Lung (tissue), 12 donors: ENCODE measurements around the gene USP48. TPM values are rescaled to one million over a fixed set of nuclear protein-coding genes. Genes with fewer than 3 reads are reported as not detected.

ENCODE experiments used
- ATAC-seq: fragments of 200-7000 bp; cut with Tn5 transposase; one replicate; pipeline ENCODE4 v1.9.1; 2020; ENCODE audit warnings: moderate number of reproducible peaks; ENCODE audit not compliant: insufficient read depth, low FRiP score
- DNase-seq, 3 donors: peaks; one replicate each; pipeline ENCODE4 v3.0.0-alpha.2; 2013 to 2017
- H3K27ac ChIP-seq, 2 donors: one replicate each; pipeline ENCODE4 v1.5.1; 2013; ENCODE audit warnings: mild to moderate bottlenecking in 2 of 2, moderate library complexity in 2 of 2, control low read depth in 1 of 2, inconsistent platforms in 1 of 2, low read depth in 1 of 2, low read length in 1 of 2
- H3K27me3 ChIP-seq, 3 donors: one replicate each; pipeline ENCODE4 v1.5.1; 2013; ENCODE audit warnings: low read length in 2 of 3; ENCODE audit not compliant: control insufficient read depth in 3 of 3, insufficient read depth in 3 of 3
- H3K36me3 ChIP-seq, 4 donors: one replicate each; pipeline ENCODE4 v1.5.1; 2013; ENCODE audit warnings: low read length in 4 of 4, mild to moderate bottlenecking in 1 of 4, moderate library complexity in 1 of 4; ENCODE audit not compliant: control insufficient read depth in 4 of 4, insufficient read depth in 4 of 4
- H3K4me1 ChIP-seq, 5 donors: one replicate each; pipeline ENCODE4 v1.5.1; 2013; ENCODE audit warnings: low read length in 5 of 5, mild to moderate bottlenecking in 2 of 5, moderate library complexity in 1 of 5; ENCODE audit not compliant: control insufficient read depth in 5 of 5, insufficient read depth in 5 of 5
- H3K4me3 ChIP-seq: one replicate; pipeline ENCODE4 v1.5.1; 2013; ENCODE audit warnings: mild to moderate bottlenecking, control low read depth, moderate library complexity
- H3K9ac ChIP-seq, 2 donors: one replicate each; pipeline ENCODE4 v1.5.1; 2013; ENCODE audit warnings: low read length in 2 of 2, control low read depth in 1 of 2; ENCODE audit not compliant: insufficient read depth in 1 of 2
- H3K9me3 ChIP-seq, 4 donors: one replicate each; pipeline ENCODE4 v1.5.1; 2013; ENCODE audit warnings: low read length in 3 of 4, mild to moderate bottlenecking in 1 of 4, moderate library complexity in 1 of 4; ENCODE audit not compliant: control insufficient read depth in 4 of 4, insufficient read depth in 3 of 4
- WGBS, 2 donors: extraction: QIAGEN DNeasy Blood & Tissue Kit; methylation state at CpG; one replicate each; pipeline ENCODE4 v1.1.7; 2013; 5-methylcytosine and 5-hydroxymethylcytosine counted together
- polyA plus RNA-seq, 2 donors: library from polyadenylated mRNA; stranded (reverse); fragments of 200-250 nt; gene quantifications; one replicate each; pipeline ENCODE4 v1.2.1, GENCODE V29; 2013
- total RNA-seq, 2 donors: library from RNA; depleted of rRNA in 1 of 2; stranded (reverse); fragments of >200 nt in 1 of 2; gene quantifications; one replicate each; pipeline ENCODE4 v1.2.1, GENCODE V29; 2014 to 2021
- TF ChIP-seq, protein P1 (sequence below): IDR thresholded peaks from 2 replicates; pipeline ENCODE4 v1.5.1; 2012; ENCODE audit warnings: mild to moderate bottlenecking; ENCODE audit errors: control extremely low read depth, extremely low read depth
- donor health status: control.
- donor health status: control.
- donor health status: Bipolar disorder and iron deficiency.
- donor health status: healthy.
- donor health status: DM: yes; HTN: yes; CAD: no.

USP48 gene
- total and polyA plus RNA-seq, 4 donors: 15.6 to 107 (median 33.5) TPM

DNA sequence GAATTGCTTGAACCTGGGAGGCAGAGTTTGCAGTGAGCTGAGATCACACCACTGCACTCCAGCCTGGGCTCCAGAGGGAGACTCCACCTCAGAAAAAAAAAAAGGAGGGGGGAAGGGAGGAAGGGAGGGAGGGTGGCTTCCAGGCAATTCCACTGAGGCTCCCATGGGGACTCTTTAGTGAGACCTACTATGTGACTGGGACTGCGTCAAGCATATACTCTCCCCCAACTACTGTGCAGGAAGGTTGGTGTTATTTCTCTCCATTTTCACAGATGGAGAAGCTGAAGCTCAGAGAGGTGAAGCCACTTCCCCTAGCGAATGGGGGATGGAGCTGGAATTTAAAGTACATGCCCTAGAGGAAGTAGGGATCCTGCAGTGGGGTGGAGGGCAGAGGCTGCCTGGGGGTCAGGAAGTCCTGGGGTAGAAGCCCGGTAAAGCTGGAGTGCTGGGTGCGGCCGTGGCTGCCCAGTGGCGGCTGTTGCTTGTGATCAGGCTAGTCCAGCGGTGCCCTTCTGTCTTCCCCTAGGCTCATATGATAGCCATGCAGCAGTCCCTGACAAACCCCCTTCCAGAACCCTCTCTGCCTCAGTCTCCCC is 154.1 kb downstream of the USP48 start:
- Histone ChIP-seq H3K27me3 (no peaks in the 10 kb centered on the region), H3K36me3 (no peaks in the 10 kb centered on the region), H3K9ac (no peak overlapping the region), H3K9me3 (no peaks in the 10 kb centered on the region), H3K4me3 (no peak overlapping the region), H3K27ac (no peak overlapping the region), H3K4me1 (peaks cover 0 to 19% (median 9%) of the 10 kb centered on the region in 5 donors)
- ATAC-seq: no peak
- 15 to 38% methylated on average over 7 of the region's 7 CpGs for WGBS, 2 donors
- DNase-seq: no peak
- TF ChIP-seq, protein P1, sequence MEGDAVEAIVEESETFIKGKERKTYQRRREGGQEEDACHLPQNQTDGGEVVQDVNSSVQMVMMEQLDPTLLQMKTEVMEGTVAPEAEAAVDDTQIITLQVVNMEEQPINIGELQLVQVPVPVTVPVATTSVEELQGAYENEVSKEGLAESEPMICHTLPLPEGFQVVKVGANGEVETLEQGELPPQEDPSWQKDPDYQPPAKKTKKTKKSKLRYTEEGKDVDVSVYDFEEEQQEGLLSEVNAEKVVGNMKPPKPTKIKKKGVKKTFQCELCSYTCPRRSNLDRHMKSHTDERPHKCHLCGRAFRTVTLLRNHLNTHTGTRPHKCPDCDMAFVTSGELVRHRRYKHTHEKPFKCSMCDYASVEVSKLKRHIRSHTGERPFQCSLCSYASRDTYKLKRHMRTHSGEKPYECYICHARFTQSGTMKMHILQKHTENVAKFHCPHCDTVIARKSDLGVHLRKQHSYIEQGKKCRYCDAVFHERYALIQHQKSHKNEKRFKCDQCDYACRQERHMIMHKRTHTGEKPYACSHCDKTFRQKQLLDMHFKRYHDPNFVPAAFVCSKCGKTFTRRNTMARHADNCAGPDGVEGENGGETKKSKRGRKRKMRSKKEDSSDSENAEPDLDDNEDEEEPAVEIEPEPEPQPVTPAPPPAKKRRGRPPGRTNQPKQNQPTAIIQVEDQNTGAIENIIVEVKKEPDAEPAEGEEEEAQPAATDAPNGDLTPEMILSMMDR: no peak

Other genes with a start within 250 kb of the USP48 start
- 10 to 100 TPM; 14.6 to 41.4 TPM for gene RAP1GAP, start 113.8 kb downstream of the USP48 start, total RNA-seq
- gene RAP1GAP, start 113.8 kb downstream of the USP48 start, polyA plus RNA-seq: 10 to 100 TPM in 1 of 2 donors, 1 to 10 TPM in 1; 5.6 to 64.7 TPM
- under 1 TPM; 0.20 to 0.43 TPM for gene LDLRAD2, start 29.1 kb upstream of the USP48 start, total RNA-seq
- gene LDLRAD2, start 29.1 kb upstream of the USP48 start, polyA plus RNA-seq: 1 to 10 TPM in 1 of 2 donors, under 1 TPM in 1; 0.65 to 2.8 TPM
- gene HSPG2, start 154.2 kb upstream of the USP48 start, total RNA-seq: 100 to 1,000 TPM; 180 to 335 TPM
- 100 to 1,000 TPM in 1 of 2 donors, 10 to 100 TPM in 1; 58.0 to 100 TPM for gene HSPG2, start 154.2 kb upstream of the USP48 start, polyA plus RNA-seq
- gene CELA3B, start 193.9 kb upstream of the USP48 start, total RNA-seq: 1 to 10 TPM in 1 of 2 donors, not detected in 1; 6.7 TPM
- under 1 TPM; 0.18 to 0.37 TPM for gene CELA3B, start 193.9 kb upstream of the USP48 start, polyA plus RNA-seq
- 10 to 100 TPM in 1 of 2 donors, not detected in 1; 11.7 TPM for gene CELA3A, start 218.5 kb upstream of the USP48 start, total RNA-seq
- under 1 TPM; 0.26 to 0.92 TPM for gene CELA3A, start 218.5 kb upstream of the USP48 start, polyA plus RNA-seq